NT2/D1 (cell line): ENCODE measurements around the gene CD28.

Source experiments
- SUZ12 ChIP-seq: IDR thresholded peaks from 2 replicates; pipeline ENCODE4 v1.6.1; 2011; ENCODE audit not compliant: insufficient read length, insufficient read depth; ENCODE audit errors: extremely low read depth
- YY1 ChIP-seq: IDR thresholded peaks from 2 replicates; pipeline ENCODE4 v1.6.1; 2011; ENCODE audit not compliant: insufficient read length, insufficient read depth
- ZNF274 ChIP-seq: IDR thresholded peaks from 2 replicates; pipeline ENCODE4 v1.6.1; 2011; ENCODE audit warnings: mild to moderate bottlenecking, low read depth, low read length

- no peak for TF ChIP-seq YY1
- TF ChIP-seq ZNF274, result no peak
- no peak for TF ChIP-seq SUZ12
Measured at GRCh38 chr2:203687165-203687564, 19.3 kb upstream of the CD28 start.
